Measurements from ENCODE around the gene ZGPAT.

DNA sequence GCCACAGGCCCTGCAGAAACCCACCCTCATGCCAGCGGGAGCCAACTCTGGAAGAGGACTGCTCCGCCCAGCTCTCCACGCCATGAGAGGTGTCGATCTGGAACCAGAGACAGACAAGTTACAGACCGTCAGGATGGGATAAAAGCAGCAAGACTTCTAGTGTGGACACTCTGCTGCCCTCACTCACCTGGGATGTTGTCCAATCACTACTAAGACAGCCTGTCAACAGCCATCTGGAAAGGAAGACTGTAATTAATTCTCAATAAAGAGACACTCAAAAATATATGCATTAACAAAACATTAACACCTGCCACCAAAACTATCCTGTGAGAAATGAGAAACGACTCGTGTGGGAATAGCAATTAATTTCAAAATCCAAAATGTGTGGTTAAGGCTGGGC lies 60.0 kb downstream of the ZGPAT start:
- no peak for TF ChIP-seq POLR2AphosphoS5 (IDR thresholded peaks at IDR 0.05; ENCODE audit: borderline replicate concordance, low read depth, low read length)
- TF ChIP-seq EZH2 (IDR thresholded peaks at IDR 0.05): no peak
- no peak for TF ChIP-seq FOXP2 (optimal IDR thresholded peaks at IDR 0.05; ENCODE audit: control extremely low read depth, extremely low read length, insufficient read depth)

Data from SK-N-MC (cell line).